ENCODE data around the gene MESP1. TPM values are rescaled to one million over a fixed set of nuclear protein-coding genes. Genes with fewer than 3 reads are reported as not detected.

The MESP1 gene
- total and polyA plus RNA-seq, 10 of the 15 experiments (the other 5 are each of a cell fraction or from before 2014, with no cell fraction given): 0.04 to 1.1 (median 0.57) TPM; not detected in 2

GRCh38 chr15:89743594-89743993 lies 7.5 kb downstream of the MESP1 start:
- Histone ChIP-seq H3K4me1 (ENCODE audit: control insufficient read depth, insufficient read depth, low read length) (no peaks in the 10 kb centered on the region), H3K79me2 (ENCODE audit: control insufficient read depth, insufficient read depth, low read length) (no peaks in the 10 kb centered on the region), H3K27ac (ENCODE audit: control insufficient read depth, insufficient read depth) (no peak overlapping the region), H3K9ac (ENCODE audit: control insufficient read depth, insufficient read depth, low read length) (no peak overlapping the region), H4K20me1 (ENCODE audit: control insufficient read depth, insufficient read depth) (no peaks in the 10 kb centered on the region), H3K9me3 (replicated peaks; ENCODE audit: control insufficient read depth, insufficient read depth, low read length) (no peaks in the 10 kb centered on the region), H2AFZ (ENCODE audit: control insufficient read depth, low read depth, low read length) (no peak overlapping the region), H3K4me2 (ENCODE audit: control insufficient read depth, insufficient read depth) (no peak overlapping the region), H3K36me3 (ENCODE audit: control insufficient read depth in 2 of 2, insufficient read depth in 2 of 2, low read length in 1 of 2) (no peaks in the 10 kb centered on the region), H3K27me3 (replicated peaks in 1 of 2; ENCODE audit: control insufficient read depth in 2 of 2, insufficient read depth in 2 of 2, low read length in 1 of 2) (no peaks in the 10 kb centered on the region), H3K4me3 (no peak overlapping the region)
- in situ Hi-C loops (cut with MboI) (no loop called here), intact Hi-C loops (cut with micrococcal nuclease; ENCODE audit: unreplicated experiment) (loop anchor here (5.0 kb wide), 1 partner anchor 329 kb away; no protein-coding TSS in a partner anchor)
- TF ChIP-seq NR2C2 (IDR thresholded peaks at IDR 0.05; ENCODE audit: borderline replicate concordance, control insufficient read depth, insufficient read length, low read depth) (no peak), SIN3A (IDR thresholded peaks at IDR 0.05; ENCODE audit: low read depth, low read length) (no peak), MLLT1 (IDR thresholded peaks at IDR 0.05) (no peak), BCL3 (IDR thresholded peaks at IDR 0.05; ENCODE audit: borderline replicate concordance, insufficient read depth, low read depth, low read length, poor library complexity, severe bottlenecking) (no peak), RAD21 (IDR thresholded peaks at IDR 0.05; ENCODE audit: insufficient read depth, low read depth, low read length) (no peak), ATF2 (IDR thresholded peaks at IDR 0.05; ENCODE audit: low read length) (no peak), ESRRA (IDR thresholded peaks at IDR 0.05; ENCODE audit: low read length) (no peak), FOXM1 (IDR thresholded peaks at IDR 0.05; ENCODE audit: low read depth, low read length) (no peak), IKZF2 (IDR thresholded peaks at IDR 0.05) (no peak), SUPT20H (IDR thresholded peaks at IDR 0.05; ENCODE audit: borderline replicate concordance, control insufficient read depth, low read depth, low read length) (no peak), NFXL1 (IDR thresholded peaks at IDR 0.05; ENCODE audit: borderline replicate concordance) (no peak), RCOR1 (conservative IDR thresholded peaks at IDR 0.05; ENCODE audit: low read depth, low read length) (no peak), LARP7 (IDR thresholded peaks at IDR 0.05) (no peak), ZNF622 (IDR thresholded peaks at IDR 0.05) (no peak)
- BruUV-seq (replicated peaks): no TSS peak
- ChIA-PET POLR2A (no interaction called here), SMC1A (ENCODE audit: uncharacterized antibody, unreplicated experiment) (interaction anchor here (1.3 kb wide), 1 partner anchor 131 kb away, joined by 4 read pairs; no protein-coding TSS in a partner anchor), RAD21 (ENCODE audit: unreplicated experiment) (interaction anchor here (1.0 kb wide), 1 partner anchor 18 kb away, joined by 3 read pairs; no protein-coding TSS in a partner anchor), CTCF (interaction anchor here (1.6 to 4.6 kb wide), 2 partner anchors 10 to 133 kb away, joined by 3 to 113 read pairs; no protein-coding TSS in a partner anchor)
- no peak for DNase-seq (ENCODE audit: low read depth, low spot score)
- WGBS (ENCODE audit: insufficient coverage, insufficient replicate concordance, low lambda C conversion rate, missing lambda C conversion rate): 26% methylated on average over 8 of the region's 8 CpGs
- FAIRE-seq: no peak
- ATAC-seq: no peak

All from GM12878 (cell line).